HPDE6-E6E7 (cell line): Measurements from ENCODE around the gene PAX3.

Experiments
- DNase-seq: peaks from one replicate; pipeline ENCODE4 v3.0.0; 2011; ENCODE audit warnings: missing footprints; ENCODE audit errors: extremely low spot score

PAX3 gene

DNA sequence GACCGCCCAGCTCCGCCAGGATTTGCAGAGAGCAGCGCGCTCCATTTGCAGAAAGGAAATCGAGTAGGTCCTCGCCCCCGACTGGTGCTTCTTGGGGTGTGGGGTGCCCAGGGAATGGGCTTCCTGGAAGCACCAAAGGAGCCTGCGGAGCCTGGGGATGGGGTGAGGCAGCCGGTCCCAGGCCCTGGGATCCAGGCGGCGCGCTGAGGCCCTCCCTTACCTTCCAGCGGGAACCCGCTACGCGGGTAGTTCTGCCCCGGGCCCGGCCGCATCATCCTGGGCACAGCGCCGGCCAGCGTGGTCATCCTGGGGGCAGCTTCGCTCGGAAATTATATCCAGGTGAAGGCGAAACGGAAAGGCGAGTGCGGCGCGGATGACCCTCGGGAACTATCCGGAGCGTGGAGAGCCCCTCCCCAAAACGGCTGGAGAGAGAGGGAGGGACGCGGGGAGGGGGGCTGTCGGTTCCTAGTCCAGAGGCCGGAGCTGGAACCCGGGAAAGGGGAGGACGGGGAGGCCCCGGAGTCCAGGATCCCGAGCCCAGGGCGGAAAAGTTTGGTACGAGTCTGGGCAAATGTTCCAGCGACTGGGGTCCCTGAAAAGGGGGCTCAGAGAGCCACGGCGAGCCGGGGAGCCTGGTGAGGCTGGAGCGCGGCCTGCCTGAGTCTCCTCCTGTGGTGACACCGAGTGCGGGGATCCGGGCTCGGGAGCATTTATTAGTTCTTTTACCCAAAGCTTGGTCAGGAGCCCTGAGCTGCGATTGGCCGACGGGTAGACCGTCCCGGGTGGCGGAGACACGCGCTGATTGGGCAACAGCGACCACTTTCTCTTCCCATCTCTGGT is at the start of gene PAX3:
TSS of gene PAX3 (minus strand) at position 688 of the 840 bp plus-strand sequence. CDS start at position 305, 383 bp downstream.
- no peak for DNase-seq

DNA sequence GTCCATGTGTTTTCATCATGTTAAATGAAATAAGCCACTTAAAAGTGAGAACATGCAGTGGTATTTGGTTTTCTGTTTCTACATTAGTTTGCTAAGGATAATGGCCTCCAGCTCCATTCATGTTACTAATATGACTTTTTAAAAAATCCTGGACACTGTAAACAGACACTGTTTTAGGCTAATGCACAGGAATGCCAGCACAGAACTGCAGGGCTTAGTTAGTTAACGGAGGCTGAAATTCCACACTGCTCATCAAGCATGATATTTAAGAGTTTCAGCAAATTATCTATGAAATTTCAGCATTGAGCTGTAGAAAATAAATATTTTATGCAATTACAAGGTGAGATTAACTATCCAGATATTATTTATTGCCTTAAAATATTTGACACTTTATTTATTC is 42.5 kb upstream of the PAX3 start:
- no peak for DNase-seq

GRCh38 chr2:222338374-222338773 is 39.6 kb upstream of the PAX3 start:
- DNase-seq, result no peak

- DNase-seq, result no peak
These were observed 38.1 kb upstream of the PAX3 start for GRCh38 chr2:222336931-222337330.

GRCh38 chr2:222336442-222336841 is 37.6 kb upstream of the PAX3 start:
- no peak for DNase-seq

- DNase-seq, result no peak
These were observed 36.1 kb upstream of the PAX3 start for GRCh38 chr2:222334914-222335313.

GRCh38 chr2:222333397-222333796 is 34.6 kb upstream of the PAX3 start:
- no peak for DNase-seq

DNA sequence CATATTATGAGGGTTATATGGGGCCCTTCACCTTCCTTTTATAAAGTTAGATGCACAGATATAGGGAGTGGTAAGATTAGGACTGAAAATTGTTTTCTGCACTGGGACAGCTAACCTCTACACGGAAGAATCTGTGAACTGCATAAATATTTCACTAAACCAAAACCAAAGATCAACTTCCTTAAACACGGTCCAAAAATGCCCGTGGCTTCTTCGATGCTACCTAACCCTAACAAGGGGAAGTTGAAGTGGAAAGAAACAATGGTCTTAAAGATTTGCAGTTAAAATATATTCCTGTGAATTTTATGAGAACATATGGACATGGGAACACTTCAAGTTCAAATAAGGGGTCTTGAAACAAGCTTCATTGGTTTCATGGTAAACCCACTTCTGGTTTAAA is 33.3 kb upstream of the PAX3 start:
- DNase-seq, result no peak

- no peak for DNase-seq
These were observed 32.1 kb upstream of the PAX3 start for GRCh38 chr2:222330910-222331309.

DNA sequence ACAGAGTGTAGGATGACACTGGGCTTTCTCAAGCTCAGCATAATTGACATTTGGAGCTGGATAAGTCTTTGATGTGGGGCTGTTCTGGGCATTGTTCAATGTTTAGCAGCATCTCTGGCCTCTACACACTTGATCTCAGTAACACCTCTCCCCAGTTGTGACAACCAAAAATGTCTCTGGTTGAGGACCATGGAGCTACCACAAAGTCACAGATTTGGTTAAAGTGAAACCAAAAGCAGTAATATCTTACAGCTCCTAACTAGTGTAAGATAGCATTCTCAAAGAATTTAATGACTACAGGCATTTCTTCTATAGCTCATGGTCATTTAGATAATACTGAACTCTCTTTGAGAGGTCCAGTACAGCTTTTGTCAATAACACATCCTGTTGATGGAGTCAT is 23.4 kb upstream of the PAX3 start:
- DNase-seq, result no peak

- DNase-seq, result no peak
These were observed 21.9 kb upstream of the PAX3 start for GRCh38 chr2:222320436-222321395.

GRCh38 chr2:222319586-222320435 is 21.0 kb upstream of the PAX3 start:
- DNase-seq, result no peak

DNA sequence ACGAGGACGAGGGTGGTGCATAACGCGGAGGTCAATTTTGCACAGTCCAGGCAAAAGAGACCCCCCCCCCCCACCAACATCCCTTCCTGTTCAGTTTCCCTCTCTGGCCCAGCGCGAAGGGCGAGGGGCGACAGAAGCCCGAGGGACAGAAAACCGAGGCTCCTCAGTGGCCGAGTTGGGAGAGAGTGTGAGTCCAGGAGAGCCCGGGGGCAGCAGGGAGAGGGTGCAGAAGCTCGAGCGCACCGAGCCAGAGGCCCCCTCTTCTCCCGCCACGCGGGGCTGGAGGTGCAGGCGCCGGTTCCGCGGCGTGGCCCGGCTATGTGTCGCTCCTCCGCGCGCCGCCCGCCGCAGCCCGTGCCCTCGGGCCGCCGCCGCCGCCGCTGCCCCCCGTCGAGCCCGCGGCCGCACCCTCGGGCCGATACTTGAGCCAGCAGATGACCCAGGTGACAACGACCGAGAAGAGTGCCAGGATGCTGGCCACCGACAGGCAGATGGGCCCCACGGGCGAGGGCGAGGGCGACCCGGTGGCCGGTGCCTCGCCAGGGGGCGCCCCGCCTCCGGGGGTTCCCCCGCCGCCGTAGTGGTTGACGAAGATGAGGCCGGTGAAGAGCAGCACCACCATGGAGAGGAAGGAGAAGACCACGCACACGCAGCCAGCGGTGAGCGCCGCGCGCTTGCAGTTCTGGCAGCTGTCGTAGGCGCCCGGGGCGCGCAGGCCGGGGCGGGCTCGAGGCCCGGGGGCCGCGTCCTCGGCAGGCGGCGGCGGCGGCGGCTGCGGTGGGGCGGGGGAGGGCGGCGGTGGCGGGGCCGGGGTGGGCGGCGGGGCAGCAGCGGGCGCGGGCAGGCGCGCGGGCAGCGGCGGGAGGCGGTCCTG is 20.2 kb upstream of the PAX3 start:
- no peak for DNase-seq

- peak; percentile 67 for DNase-seq
These were observed 19.4 kb upstream of the PAX3 start for GRCh38 chr2:222318026-222318711.

DNA sequence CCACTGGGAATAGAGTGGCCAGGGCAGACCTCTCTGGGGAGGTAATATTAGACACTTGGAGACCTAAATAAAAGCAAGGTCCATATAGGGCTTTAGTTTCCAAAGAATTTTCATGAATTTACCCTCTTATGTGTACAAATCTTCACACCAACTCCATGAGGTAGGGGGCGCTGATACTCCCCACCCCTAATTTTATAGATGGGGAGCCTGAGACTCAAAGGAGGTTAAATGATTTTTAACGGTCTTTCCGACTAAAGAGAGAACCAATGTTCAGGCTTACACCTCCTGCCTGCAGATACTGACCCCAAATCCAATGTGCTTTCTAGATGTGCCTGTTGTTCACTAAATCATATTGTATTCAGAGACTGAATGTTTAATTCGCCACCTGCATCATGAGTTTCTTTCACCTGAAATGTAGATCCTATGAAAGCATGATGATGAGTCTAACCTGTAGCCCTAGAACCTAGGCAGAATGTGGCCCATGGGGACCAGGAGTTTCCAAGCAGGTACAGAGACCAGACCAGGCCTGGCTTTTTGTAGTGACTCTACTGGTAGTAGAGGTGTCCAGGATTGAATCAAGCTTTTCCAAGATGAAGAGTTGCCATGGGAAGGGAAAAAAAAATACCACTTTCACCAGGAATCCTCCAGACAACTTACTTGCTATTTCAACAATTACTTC is 16.8 kb upstream of the PAX3 start:
- DNase-seq, result no peak

GRCh38 chr2:222313816-222314215 is 15.0 kb upstream of the PAX3 start:
- no peak for DNase-seq

DNA sequence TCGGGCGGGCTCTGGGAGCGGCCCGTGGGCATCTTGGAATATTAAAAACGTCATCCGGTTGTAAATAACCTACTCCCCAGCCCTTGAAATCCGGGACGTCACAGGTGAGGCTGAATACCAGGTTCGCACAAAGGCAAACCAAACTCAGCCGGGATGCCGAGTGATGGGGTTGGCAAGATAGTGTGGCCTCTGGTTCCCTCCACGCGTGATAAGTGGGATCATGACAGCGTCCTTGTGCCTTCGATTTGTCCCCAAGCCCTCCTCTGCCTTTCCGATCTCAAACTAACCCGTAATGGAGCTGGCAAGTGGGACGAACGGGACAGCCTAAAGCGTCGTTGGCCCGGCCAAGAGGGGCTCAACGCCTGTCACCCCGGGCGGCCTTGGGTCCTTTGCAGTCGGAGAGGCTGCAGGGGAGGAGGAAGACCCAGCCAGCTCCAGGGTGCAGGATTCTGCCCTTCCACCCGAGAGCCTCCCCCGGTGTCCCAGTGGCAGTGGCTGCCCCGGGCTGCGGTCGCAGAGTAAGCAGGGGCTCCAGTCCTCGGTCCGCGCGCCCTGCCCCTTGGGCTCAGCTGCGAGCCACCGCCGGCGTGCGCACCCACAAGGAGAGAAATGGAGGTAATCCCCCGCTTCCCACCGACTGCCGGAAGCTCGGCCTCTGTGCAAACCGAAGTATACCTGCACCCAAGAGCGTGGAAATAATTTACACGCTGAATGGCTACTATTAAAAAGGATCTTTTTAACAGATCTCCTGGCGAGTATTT is 13.4 kb upstream of the PAX3 start:
- DNase-seq, result no peak

DNA sequence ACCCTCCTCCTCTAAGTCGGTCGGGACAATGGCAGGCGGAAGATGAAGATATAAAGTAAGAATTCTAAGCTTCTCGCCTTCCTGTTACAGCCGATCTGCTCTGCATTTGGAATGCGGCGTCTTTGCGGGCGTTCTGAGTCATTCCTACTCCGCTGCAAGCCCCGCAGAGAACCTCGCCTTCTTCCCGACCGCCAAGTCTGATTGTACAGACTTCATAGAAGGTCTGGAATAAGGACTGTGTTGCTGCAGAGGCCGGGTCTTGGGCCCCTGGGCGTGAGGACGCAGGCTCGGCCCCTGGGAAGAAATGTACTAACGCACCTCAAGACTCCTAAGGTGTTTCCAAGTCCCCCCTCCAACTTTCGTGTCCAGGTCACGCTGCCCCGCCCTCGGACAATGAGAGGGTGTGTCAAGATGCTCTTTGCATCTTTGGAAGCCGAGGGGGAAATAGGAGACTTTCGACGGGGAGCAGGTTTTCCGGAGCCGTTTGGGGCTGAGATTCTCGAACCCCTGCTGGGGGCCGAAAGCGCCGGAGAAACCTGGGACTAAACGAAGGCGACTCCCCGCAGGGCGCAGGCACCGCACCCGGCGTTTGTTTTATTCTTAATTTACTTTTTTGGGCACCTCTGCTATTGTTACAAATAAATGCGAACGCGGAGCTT is 12.7 kb upstream of the PAX3 start:
- DNase-seq, result no peak
